ENCODE measurements around the gene CHMP2A. TPM values are rescaled to one million over a fixed set of nuclear protein-coding genes. Genes with fewer than 3 reads are reported as not detected.

Gene CHMP2A
- total and polyA plus RNA-seq, 2 donors (not counting 3 experiments of a cell fraction or from before 2014, with no cell fraction given): 105 to 150 TPM

DNA sequence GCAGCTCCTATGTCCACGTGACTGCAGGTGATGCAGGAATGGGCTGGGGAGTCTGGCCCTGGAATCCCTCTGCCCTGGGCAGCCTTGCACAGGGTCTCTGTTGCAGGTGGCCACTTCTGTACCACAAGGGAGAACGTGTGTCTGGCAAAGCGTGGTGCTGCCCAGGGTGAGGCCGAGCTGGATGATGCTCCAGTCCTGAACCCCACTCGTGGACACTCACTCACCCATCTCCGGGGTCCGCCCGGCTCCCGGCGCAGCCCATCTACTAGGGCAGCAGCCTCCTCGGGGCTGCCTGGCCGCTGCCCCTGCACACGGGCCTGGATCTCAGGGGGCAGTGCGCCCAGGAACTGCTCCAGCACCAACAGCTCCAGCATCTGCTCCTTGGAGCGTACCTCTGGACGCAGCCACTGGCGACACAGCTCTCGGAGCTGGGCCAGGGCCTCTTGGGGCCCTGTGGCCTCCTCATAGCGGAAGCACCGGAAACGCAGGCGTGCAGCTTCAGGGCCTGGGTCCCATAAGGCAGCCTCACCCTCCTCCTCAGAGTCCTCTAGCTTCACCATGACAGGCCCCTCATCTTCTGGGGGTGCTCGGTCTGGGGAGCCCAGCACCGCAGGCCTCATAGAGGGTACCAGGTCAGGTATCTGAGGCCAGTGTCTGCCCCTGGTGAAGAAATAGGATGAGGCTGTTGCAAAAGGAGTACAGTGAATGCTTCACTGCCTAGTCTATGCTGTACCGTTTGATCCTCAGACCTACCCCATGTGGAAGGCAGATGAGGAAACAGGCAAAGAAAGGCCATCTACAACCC lies 16.1 kb upstream of the CHMP2A start:
- FAIRE-seq: no peak

More for the DNA sequence above, 16.1 kb upstream of the CHMP2A start:
- H3K4me2 ChIP-seq (ENCODE audit: insufficient read depth, low read length): no peak overlapping the region
- no peak overlapping the region for H3K27ac ChIP-seq (ENCODE audit: insufficient read depth, low read depth, low read length)
- H3K27me3 ChIP-seq (ENCODE audit: control insufficient read depth in 2 of 2, insufficient read depth in 2 of 2, low read length in 2 of 2): no peaks in the 10 kb centered on the region
- H3K9me3 ChIP-seq (replicated peaks; ENCODE audit: control insufficient read depth, insufficient read depth, low read length): no peaks in the 10 kb centered on the region
- TF ChIP-seq FOS (IDR thresholded peaks at IDR 0.05; ENCODE audit: borderline replicate concordance, insufficient read depth, low read length) (no peak), EZH2 (IDR thresholded peaks at IDR 0.05; ENCODE audit: borderline replicate concordance, low read depth, low read length, severe bottlenecking) (no peak), MYC (IDR thresholded peaks at IDR 0.05; ENCODE audit: low read depth, low read length) (no peak), GATA2 (IDR thresholded peaks at IDR 0.05; ENCODE audit: insufficient read depth, insufficient read length, low read depth, low read length) (no peak), POLR2AphosphoS5 (IDR thresholded peaks at IDR 0.05; ENCODE audit: insufficient read depth, low read depth, low read length) (no peak), JUN (IDR thresholded peaks at IDR 0.05; ENCODE audit: borderline replicate concordance, insufficient read depth, insufficient read length, low read depth) (no peak)
- TF ChIP-seq, protein P1, sequence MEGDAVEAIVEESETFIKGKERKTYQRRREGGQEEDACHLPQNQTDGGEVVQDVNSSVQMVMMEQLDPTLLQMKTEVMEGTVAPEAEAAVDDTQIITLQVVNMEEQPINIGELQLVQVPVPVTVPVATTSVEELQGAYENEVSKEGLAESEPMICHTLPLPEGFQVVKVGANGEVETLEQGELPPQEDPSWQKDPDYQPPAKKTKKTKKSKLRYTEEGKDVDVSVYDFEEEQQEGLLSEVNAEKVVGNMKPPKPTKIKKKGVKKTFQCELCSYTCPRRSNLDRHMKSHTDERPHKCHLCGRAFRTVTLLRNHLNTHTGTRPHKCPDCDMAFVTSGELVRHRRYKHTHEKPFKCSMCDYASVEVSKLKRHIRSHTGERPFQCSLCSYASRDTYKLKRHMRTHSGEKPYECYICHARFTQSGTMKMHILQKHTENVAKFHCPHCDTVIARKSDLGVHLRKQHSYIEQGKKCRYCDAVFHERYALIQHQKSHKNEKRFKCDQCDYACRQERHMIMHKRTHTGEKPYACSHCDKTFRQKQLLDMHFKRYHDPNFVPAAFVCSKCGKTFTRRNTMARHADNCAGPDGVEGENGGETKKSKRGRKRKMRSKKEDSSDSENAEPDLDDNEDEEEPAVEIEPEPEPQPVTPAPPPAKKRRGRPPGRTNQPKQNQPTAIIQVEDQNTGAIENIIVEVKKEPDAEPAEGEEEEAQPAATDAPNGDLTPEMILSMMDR (IDR thresholded peaks at IDR 0.05; ENCODE audit: extremely low read depth in 1 of 2, insufficient read depth in 1 of 2, low read depth in 1 of 2, low read length in 2 of 2): no peak
- TF ChIP-seq, protein P2, sequence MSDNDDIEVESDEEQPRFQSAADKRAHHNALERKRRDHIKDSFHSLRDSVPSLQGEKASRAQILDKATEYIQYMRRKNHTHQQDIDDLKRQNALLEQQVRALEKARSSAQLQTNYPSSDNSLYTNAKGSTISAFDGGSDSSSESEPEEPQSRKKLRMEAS (IDR thresholded peaks at IDR 0.05; ENCODE audit: insufficient read depth, insufficient read length): no peak
- no peak for DNase-seq (ENCODE audit: low read depth, low spot score)
- ChIA-PET CTCF (interaction anchor here (1.5 kb wide), 1 partner anchor 17 kb away, joined by 3 read pairs; no protein-coding TSS in a partner anchor), POLR2A (no interaction called here)
- intact Hi-C loops (cut with micrococcal nuclease) (no loop called here), dilution Hi-C loops (cut with MboI; ENCODE audit: extremely low pct_ligation_motif_present, low sequenced_read_pairs) (no loop called here)
- no peak overlapping the region for H3K9ac ChIP-seq (replicated peaks; ENCODE audit: extremely low read depth, insufficient read depth, low read length)
- peaks cover 0 to 9% of the 10 kb centered on the region in 2 experiments for H3K36me3 ChIP-seq (ENCODE audit: control insufficient read depth in 2 of 2, extremely low read depth in 1 of 2, insufficient read depth in 2 of 2, low read length in 2 of 2)
- peaks cover 16% of the 10 kb centered on the region for H3K4me1 ChIP-seq (ENCODE audit: control insufficient read depth, extremely low read depth, insufficient read depth, low read length)
- H2AFZ ChIP-seq (ENCODE audit: low read depth, low read length): no peak overlapping the region
- no peak overlapping the region for H3K4me3 ChIP-seq (replicated peaks in 1 of 3; ENCODE audit: insufficient read depth in 1 of 3, low read depth in 1 of 3, low read length in 3 of 3)
- H3K9me1 ChIP-seq (replicated peaks; ENCODE audit: control insufficient read depth, extremely low read depth, insufficient read depth, low read length): no peaks in the 10 kb centered on the region
- no peaks in the 10 kb centered on the region for H4K20me1 ChIP-seq (replicated peaks; ENCODE audit: control insufficient read depth, extremely low read depth, insufficient read depth, low read length)
- no TSS peak for BruUV-seq (replicated peaks)
- H3K79me2 ChIP-seq (ENCODE audit: control insufficient read depth, insufficient read depth, low read length): peaks cover 2% of the 10 kb centered on the region
